ENCODE measurements around the gene GRK4. TPM values are rescaled to one million over a fixed set of nuclear protein-coding genes. Genes with fewer than 3 reads are reported as not detected.

Gene GRK4
- total RNA-seq, 1 donor from 2014 or later, result 5.9 TPM

DNA sequence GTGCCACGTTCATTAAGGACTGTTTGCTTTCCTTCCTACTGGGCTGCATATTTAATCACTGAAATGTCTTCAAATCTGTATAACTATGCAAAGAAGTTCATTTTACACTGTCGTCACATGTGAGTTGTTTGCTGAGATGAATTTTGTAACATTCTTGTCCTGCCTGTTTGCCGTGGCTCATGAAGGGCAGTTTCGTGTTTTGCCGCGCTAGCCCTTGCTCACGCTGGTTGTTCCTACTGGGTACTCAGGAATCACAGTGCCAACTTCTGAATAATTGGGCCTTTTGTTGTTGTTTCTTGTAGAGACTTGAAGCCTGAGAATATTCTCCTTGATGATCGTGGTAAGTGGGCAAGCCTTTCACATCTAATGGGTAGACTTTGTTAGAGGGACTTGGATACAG lies 58.7 kb downstream of the GRK4 start:
- Mint-ChIP-seq H3K4me1 (ENCODE audit: unreplicated experiment) (no peaks in the 10 kb centered on the region), H3K9me3 (ENCODE audit: unreplicated experiment) (no peaks in the 10 kb centered on the region), H3K27ac (ENCODE audit: unreplicated experiment) (no peak overlapping the region), H3K4me3 (ENCODE audit: unreplicated experiment) (peak overlapping the region; percentile 4), H3K36me3 (ENCODE audit: low read depth, unreplicated experiment) (no peaks in the 10 kb centered on the region), H3K27me3 (ENCODE audit: unreplicated experiment) (peaks cover 2% of the 10 kb centered on the region)
- DNase-seq (ENCODE audit: low spot score), result no peak
- no peak for TF ChIP-seq CTCF (IDR thresholded peaks at IDR 0.05; ENCODE audit: unreplicated experiment)

DNA sequence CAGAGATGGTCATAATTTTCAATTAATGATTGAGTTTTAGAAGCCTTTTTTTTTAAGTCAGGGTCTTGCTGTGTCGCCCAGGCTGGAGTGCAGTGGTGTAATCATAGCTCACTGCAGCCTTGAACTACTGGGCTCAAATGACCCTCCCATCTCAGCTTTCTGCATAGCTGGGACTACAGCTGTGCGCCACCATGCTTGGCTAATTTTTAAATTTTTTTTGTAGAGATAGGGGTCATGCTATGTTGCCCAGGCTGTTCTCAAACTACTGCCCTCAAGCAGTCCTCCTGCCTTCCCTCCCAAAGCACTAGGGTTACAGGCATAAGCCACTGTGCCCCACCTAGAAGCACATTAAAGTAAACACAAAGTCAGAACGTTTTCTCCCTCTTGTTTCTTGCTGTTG lies 59.3 kb downstream of the GRK4 start:
- Mint-ChIP-seq H3K27ac (ENCODE audit: unreplicated experiment) (no peak overlapping the region), H3K27me3 (ENCODE audit: unreplicated experiment) (peaks cover 2% of the 10 kb centered on the region), H3K4me1 (ENCODE audit: unreplicated experiment) (no peaks in the 10 kb centered on the region), H3K4me3 (ENCODE audit: unreplicated experiment) (no peak overlapping the region), H3K9me3 (ENCODE audit: unreplicated experiment) (no peaks in the 10 kb centered on the region), H3K36me3 (ENCODE audit: low read depth, unreplicated experiment) (no peaks in the 10 kb centered on the region)
- TF ChIP-seq CTCF (IDR thresholded peaks at IDR 0.05; ENCODE audit: unreplicated experiment), result no peak
- DNase-seq (ENCODE audit: low spot score), result no peak

- H3K27ac Mint-ChIP-seq (ENCODE audit: unreplicated experiment), result no peak overlapping the region
- H3K36me3 Mint-ChIP-seq (ENCODE audit: low read depth, unreplicated experiment), result no peaks in the 10 kb centered on the region
- no peaks in the 10 kb centered on the region for H3K4me1 Mint-ChIP-seq (ENCODE audit: unreplicated experiment)
- H3K4me3 Mint-ChIP-seq (ENCODE audit: unreplicated experiment), result no peak overlapping the region
- H3K9me3 Mint-ChIP-seq (ENCODE audit: unreplicated experiment), result no peaks in the 10 kb centered on the region
- no peak for DNase-seq (ENCODE audit: low spot score)
- TF ChIP-seq CTCF (IDR thresholded peaks at IDR 0.05; ENCODE audit: unreplicated experiment), result no peak
- H3K27me3 Mint-ChIP-seq (ENCODE audit: unreplicated experiment), result peaks cover under 1% of the 10 kb centered on the region
Measured at GRCh38 chr4:3025881-3026280, 62.5 kb downstream of the GRK4 start.

DNA sequence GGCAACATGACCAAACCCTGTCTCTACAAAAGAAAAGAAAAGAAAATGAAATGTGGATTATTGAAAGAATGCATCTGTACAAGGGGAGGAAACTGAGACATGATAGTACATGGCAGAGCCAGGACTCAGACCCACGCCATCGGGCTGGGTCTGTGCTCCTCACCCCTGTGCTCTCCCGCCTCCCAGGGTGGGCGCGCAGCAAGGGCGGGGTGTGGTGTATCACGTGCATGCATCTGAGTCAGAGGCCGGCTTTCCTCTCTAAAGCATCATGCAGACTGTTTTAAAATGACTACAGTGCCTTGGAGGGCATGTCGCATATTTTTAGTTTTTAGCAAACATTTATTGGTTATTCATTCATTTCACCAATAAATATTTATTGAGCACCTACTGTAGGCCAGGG lies 63.2 kb downstream of the GRK4 start:
- H3K36me3 Mint-ChIP-seq (ENCODE audit: low read depth, unreplicated experiment), result no peaks in the 10 kb centered on the region
- H3K4me3 Mint-ChIP-seq (ENCODE audit: unreplicated experiment), result no peak overlapping the region
- peaks cover 6% of the 10 kb centered on the region for H3K27me3 Mint-ChIP-seq (ENCODE audit: unreplicated experiment)
- no peak overlapping the region for H3K27ac Mint-ChIP-seq (ENCODE audit: unreplicated experiment)
- H3K9me3 Mint-ChIP-seq (ENCODE audit: unreplicated experiment), result no peaks in the 10 kb centered on the region
- TF ChIP-seq CTCF (IDR thresholded peaks at IDR 0.05; ENCODE audit: unreplicated experiment), result no peak
- no peak for DNase-seq (ENCODE audit: low spot score)
- H3K4me1 Mint-ChIP-seq (ENCODE audit: unreplicated experiment), result no peaks in the 10 kb centered on the region

GRCh38 chr4:3029464-3029863 lies 66.1 kb downstream of the GRK4 start:
- Mint-ChIP-seq H3K27me3 (ENCODE audit: unreplicated experiment) (peaks cover 7% of the 10 kb centered on the region), H3K27ac (ENCODE audit: unreplicated experiment) (no peak overlapping the region), H3K4me1 (ENCODE audit: unreplicated experiment) (no peaks in the 10 kb centered on the region), H3K36me3 (ENCODE audit: low read depth, unreplicated experiment) (no peaks in the 10 kb centered on the region), H3K4me3 (ENCODE audit: unreplicated experiment) (no peak overlapping the region), H3K9me3 (ENCODE audit: unreplicated experiment) (no peaks in the 10 kb centered on the region)
- TF ChIP-seq CTCF (IDR thresholded peaks at IDR 0.05; ENCODE audit: unreplicated experiment), result no peak
- no peak for DNase-seq (ENCODE audit: low spot score)
